Measurements from ENCODE around the gene FAM181A.

Gene FAM181A

DNA sequence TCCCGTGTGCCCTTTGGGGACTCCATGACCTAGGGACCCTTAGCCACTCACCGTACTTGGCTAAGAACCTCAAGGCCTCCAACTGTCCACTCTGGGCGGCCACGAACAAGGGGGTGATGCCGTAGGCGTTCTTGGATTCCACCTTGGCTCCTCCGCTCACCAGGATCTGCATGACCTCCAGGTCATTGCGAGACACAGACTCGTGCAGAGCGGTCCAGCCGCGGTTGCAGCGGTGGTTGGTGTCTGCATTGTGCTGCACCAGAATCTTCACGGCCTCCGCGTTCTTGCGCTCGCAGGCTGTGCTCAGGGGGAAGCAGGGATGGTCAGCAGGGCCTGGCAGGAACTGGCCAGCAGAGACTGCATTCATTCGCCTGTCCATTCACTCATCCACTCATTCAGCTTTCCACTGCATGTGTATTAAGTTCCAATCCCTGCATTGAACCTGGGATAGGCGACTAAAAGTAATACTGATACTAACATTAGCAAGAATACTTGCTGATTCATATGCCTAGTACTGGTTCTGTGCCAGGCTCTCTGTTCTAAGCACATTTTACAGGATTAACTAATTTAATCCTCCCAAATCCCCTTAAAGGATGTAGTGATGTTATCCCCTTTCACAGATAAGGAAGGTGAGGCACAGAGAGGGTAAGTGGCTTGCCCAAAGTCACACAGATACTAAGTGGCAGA is 23.9 kb downstream of the FAM181A start:
- DNase-seq (ENCODE audit: low read depth): no peak

DNA sequence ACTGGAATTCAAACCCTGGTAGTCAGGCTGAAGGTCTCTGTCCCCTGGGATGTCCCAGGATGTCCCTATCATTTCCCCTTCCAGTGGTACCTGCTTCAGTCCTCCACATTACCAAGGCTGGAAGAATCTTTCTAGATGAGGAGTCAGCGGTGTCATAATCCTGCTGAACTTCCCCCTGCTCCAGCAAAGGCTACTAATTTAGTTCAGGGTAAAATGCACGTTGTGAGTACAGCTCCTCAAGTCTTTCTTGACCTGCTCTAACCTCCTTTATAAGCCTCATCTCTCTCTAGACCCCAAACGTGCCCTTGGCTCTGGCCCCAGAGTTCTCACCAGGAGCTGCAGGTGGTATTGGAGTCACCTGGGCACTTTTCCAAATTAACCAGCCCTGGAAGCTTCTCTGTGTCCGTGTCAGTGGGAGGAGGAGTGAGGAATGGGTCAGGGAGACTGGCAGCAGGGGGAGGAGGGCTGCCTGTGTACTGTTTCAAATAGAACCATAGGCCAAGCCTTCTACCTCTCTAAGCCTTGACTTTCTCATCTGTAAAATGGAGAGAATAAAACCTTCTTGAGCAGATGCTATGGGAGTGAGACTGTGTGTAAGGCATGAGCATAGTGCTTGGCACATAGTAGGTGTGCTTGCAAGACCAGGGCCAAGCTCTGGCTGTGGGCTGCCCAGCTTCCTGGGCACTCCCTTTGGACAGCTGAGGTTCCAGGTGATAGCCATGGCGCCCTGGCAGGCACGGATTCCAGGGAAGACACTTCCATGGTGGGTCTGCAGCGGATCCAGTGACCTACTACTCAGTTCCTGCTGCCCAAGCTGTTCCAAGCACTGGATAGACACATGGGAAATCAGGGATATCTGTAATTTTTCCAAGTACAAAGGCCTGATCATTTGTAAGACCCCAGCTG is 24.7 kb downstream of the FAM181A start:
- no peak for DNase-seq (ENCODE audit: low read depth)

DNA sequence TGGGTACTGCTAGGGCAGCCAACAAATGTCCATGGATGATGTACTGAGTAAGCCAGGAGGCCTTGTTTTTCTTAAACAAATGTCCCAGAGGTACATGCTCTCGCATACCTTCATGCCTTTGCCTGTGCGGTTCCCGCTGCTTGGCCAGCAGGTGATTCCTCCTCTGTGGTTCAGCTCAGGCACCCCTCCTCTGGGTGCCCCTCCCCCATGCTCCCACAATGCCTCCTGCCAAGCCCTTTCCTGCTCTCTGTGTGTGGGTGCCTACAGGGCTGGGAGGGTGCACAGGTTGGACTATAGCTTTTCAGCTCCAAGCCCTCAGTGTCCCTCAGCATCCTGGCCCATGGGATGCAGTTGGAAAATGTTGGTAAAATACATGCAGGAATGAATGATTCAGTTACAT is 25.7 kb downstream of the FAM181A start:
- DNase-seq (ENCODE audit: low read depth): no peak

DNA sequence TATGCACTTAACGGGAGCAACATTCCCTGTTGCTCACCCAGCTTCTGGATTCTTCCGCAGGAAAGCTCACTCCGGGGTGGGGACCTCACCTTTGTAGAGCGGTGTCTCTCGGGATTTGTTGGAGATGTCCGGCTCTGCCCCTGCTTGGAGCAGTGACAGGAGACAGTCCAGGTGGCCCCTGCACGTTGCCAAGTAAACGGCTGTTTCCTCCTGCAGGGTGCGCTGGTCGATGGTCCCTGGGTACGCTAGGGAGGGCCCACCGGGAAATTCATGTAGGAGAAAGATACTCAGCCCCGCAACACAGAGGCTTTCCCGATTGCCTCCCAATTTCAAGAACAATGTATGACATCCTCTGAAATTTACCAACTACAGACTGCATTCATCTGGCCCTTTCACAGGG is 26.1 kb downstream of the FAM181A start:
- DNase-seq (ENCODE audit: low read depth): no peak

- DNase-seq (ENCODE audit: low read depth): no peak
Measured at GRCh38 chr14:93953739-93954515, 26.8 kb downstream of the FAM181A start.

DNA sequence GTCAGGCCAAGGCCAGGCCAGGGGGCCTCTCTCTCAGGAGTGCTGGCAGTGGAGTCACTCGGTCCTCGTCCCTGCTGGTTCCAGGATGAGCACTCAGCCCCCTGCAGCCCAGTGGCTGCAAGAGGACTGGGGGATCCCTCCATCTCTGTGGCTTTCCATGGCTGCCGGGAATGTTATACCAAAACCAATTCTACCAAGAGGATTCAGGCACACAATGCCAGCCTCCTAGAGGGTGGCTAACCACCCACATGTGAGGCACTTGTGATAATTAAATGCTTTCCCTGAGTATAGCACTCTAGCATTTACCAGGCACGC is 27.3 kb downstream of the FAM181A start:
- DNase-seq (ENCODE audit: low read depth): no peak

DNA sequence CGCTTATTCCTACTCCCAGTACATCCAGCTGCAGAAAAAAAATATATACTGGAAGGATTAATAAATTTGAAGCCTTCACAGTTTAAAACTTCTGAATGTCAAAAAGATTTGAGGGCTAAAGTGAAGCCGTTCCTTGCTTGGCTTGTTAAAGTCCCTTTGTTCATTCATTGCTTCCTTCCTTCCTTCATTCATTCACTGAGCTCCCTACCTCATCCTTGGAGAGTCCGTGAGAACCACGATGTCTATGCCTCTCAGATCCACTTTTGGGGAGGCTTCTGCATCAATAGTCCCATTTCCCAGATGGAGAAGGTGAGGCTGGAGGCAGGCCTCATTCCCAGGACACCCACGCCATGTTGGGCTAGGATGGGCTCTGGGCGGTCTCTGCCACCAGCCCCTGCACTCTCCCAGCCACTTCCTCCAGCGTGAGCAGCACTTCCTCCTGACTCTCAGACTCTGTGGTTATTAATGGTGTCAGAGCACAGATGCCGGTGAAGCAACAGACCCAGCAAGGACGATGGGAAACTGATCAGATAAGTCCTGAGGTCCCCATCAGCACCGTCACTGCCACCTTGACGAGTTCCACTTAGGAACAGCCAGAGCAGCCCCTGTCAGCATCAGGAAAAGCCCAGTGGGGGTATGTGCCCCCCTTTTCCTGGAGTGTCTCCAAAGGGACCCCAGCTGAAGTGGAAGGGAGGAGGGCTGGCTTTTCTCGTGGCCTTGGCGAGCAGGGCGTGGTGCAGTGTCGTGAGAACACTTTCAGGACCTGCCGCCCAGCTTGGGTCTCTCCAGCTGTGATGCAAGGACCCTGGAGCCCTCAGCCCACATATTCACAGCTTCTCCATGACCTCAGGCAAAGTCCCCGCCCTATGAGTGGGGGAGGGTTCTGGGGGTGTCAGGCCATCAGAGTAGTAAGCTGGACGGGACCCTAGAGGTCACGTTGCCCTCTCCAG is 28.0 kb downstream of the FAM181A start:
- DNase-seq (ENCODE audit: low read depth): peak; percentile 34

DNA sequence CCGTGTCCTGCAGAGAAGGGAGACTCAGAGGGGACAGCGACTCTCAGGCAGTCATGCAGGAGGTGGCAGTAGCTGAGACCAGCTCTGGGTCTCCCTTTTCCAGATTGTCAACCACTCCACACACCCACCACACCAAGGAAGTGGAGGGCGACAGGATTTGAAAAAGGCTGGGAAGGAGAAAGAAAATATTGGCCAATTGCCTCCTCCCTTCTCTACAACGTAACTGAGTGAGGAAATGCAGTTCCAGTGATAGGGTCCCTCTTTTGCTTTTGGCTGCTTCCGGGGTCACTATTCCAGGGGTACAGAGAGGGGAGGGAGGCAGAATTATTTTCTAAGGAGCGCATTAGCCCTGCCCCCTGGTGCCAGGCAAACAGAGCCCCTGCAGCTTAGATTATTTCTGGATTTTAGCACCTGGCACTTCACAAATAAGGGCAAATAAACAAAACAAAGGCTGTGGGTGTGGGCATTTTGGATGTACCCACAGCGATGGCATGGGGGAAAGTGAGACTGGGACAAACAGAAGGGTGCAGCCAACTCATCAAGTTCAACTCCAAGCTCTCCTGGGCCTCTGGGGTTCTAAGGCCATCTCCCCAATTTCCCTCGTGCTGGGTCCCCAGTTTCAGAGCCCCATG is 28.8 kb downstream of the FAM181A start:
- DNase-seq (ENCODE audit: low read depth): no peak

- no peak for DNase-seq (ENCODE audit: low read depth)
Measured at GRCh38 chr14:93956514-93957332, 29.6 kb downstream of the FAM181A start.

- no peak for DNase-seq (ENCODE audit: low read depth)
Measured at GRCh38 chr14:93957333-93957710, 30.2 kb downstream of the FAM181A start.

- no peak for DNase-seq (ENCODE audit: low read depth)
Measured at GRCh38 chr14:93957751-93958566, 30.8 kb downstream of the FAM181A start.

GRCh38 chr14:93958567-93959238 is 31.6 kb downstream of the FAM181A start:
- no peak for DNase-seq (ENCODE audit: low read depth)

DNA sequence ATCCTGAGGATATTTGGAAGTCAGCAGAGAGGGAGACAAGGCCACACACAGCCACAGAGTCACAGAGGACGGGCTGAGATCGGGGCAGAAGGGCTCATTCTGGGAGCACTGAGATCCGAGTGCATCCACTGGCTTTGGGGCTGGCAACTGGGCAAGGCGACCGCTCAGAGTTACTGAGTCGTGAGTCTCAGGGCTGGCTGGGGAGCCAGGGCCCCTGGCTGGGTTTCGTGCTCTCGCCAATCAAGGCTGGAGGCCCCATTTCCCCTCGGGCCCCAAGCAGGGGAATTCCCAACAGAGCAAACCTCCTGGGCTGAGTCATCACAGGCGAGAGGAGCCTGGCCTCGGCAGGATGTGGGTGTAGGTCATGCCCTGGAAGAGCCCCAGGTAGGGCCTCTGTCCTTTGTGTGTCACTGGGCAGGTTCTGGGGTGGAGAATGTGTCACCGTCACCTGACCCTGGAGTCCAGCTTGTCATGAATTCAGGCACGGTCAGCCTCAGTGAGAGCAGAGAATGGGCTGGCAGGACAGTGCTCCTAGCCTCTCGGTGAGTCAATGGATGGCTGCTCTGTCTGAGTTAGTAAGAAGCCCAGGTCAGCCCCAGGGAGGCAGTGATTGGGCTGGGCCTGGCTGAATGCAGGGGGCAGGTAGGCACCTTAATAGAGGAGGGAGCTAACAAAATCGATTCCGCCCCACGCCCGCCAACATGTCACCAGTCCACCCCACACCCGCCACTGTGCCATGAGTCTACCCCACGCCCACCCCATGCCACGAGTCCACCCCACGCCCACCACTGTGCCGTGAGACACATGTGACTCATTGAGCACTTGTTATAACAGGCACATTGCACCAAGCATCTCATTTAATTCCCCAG is 32.3 kb downstream of the FAM181A start:
- peak; percentile 90 for DNase-seq (ENCODE audit: low read depth)

GRCh38 chr14:93960108-93960475 is 32.9 kb downstream of the FAM181A start:
- DNase-seq (ENCODE audit: low read depth): no peak

DNA sequence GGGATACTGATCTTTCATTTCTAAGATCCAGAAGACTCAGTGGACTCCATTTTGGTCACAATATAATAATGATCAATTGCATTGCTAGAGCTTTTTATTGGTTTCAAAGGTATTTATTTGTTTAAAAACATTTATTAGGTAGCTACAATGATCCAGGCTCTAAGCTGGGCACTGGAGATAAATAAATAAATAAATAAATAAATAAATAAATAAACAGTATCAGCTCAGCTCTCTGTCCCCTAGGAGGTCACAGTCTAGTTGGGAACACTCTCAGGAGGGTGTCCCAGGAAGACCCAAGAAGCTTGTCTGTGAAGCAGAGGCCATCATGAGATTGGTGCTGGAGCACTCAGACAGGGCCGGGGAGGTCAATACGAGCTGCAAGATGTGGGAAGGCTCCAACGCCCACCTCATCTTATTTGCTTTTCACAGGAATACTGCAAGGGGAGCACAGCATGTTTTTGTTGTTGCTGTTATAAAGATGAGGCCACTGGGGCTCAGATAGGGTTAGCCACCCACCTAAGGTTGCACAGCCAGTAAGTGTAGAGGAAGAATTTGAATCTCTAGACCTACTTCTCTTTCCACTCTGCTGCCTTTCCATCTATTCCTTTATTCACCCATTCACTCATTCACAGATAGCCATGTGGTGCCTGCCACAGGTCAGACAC is 33.8 kb downstream of the FAM181A start:
- DNase-seq (ENCODE audit: low read depth): no peak

- DNase-seq (ENCODE audit: low read depth): no peak
Measured at GRCh38 chr14:93961620-93962019, 34.5 kb downstream of the FAM181A start.
